Calu3 (cell line): ENCODE data around the gene POLA1. TPM values are rescaled to one million over a fixed set of nuclear protein-coding genes. Genes with fewer than 3 reads are reported as not detected.

Source experiments
- BruUV-seq: library from RNA; stranded (reverse); fragments of 400-500 nt; replicated peaks from 2 replicates; lab custom pipeline; 2021; lab: Mats Ljungman, UMichigan
- CTCF ChIA-PET: fragments of 300-600 bp; sonication (Branson Sonifier 250); formaldehyde crosslinking; loops from one replicate; lab custom pipeline; 2022; ENCODE audit warnings: antibody characterized with exemption; lab: Charles Lee
- DNase-seq: peaks from one replicate; pipeline ENCODE4 v3.0.0; 2022
- H3K27ac Mint-ChIP-seq: one replicate; pipeline ENCODE4 v1.8.0; 2022; ENCODE audit warnings: mixed read lengths; ENCODE audit not compliant: unreplicated experiment
- H3K27me3 Mint-ChIP-seq: one replicate; pipeline ENCODE4 v1.8.0; 2022; ENCODE audit warnings: mixed read lengths; ENCODE audit not compliant: unreplicated experiment
- H3K36me3 Mint-ChIP-seq: one replicate; pipeline ENCODE4 v1.8.0; 2022; ENCODE audit warnings: mild to moderate bottlenecking, moderate library complexity, mixed read lengths; ENCODE audit not compliant: insufficient read depth, unreplicated experiment
- H3K4me1 Mint-ChIP-seq: one replicate; pipeline ENCODE4 v1.8.0; 2022; ENCODE audit warnings: mild to moderate bottlenecking, low read depth, mixed read lengths; ENCODE audit not compliant: unreplicated experiment
- H3K4me3 Mint-ChIP-seq: one replicate; pipeline ENCODE4 v1.8.0; 2022; ENCODE audit warnings: mild to moderate bottlenecking, low read depth, moderate library complexity, mixed read lengths; ENCODE audit not compliant: unreplicated experiment
- H3K9me3 Mint-ChIP-seq: one replicate; pipeline ENCODE4 v1.8.0; 2022; ENCODE audit warnings: low read depth, mixed read lengths; ENCODE audit not compliant: unreplicated experiment
- intact Hi-C: fragments of 100-400 bp; cut with micrococcal nuclease; formaldehyde crosslinking; loops from one replicate; pipeline ENCODE4 v1.10.0; 2022; ENCODE audit not compliant: unreplicated experiment
- total RNA-seq: library from RNA; stranded (reverse); gene quantifications from 2 replicates; pipeline ENCODE4 v1.2.3, GENCODE V29; 2022
- TF ChIP-seq, protein P1 (sequence below): fragments of 200-600 bp; IDR thresholded peaks from one replicate; pipeline ENCODE4 v1.8.0; 2022; ENCODE audit warnings: antibody characterized with exemption; ENCODE audit not compliant: unreplicated experiment

The POLA1 gene
- total RNA-seq, 1 experiment from 2014 or later, result 25.2 TPM

DNA sequence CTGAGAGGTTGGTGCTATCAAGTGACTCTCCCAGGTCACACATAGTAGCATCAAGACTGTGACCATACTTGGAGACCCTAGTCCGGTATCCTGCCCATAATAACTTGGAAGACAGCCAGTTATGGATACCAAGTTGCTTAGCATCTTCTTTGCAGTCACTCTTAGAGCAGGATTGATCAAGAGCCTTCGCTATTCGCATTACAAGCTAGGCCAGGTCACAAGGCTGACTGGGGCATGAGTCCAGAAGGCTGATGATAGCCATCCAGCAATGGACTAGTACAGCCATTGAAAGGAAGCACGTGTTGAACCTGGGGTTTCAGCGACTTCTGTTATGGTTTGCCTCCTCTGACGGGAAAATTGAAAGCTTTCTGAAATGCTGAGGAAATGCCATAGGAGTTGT lies 157.6 kb downstream of the POLA1 start:
- intact Hi-C loops, result no loop called here
- Mint-ChIP-seq H3K4me1 (no peaks in the 10 kb centered on the region), H3K27me3 (no peaks in the 10 kb centered on the region), H3K9me3 (no peaks in the 10 kb centered on the region), H3K36me3 (no peaks in the 10 kb centered on the region), H3K4me3 (no peak overlapping the region), H3K27ac (no peak overlapping the region)
- CTCF ChIA-PET, result no interaction called here
- no TSS peak for BruUV-seq
- TF ChIP-seq, protein P1, sequence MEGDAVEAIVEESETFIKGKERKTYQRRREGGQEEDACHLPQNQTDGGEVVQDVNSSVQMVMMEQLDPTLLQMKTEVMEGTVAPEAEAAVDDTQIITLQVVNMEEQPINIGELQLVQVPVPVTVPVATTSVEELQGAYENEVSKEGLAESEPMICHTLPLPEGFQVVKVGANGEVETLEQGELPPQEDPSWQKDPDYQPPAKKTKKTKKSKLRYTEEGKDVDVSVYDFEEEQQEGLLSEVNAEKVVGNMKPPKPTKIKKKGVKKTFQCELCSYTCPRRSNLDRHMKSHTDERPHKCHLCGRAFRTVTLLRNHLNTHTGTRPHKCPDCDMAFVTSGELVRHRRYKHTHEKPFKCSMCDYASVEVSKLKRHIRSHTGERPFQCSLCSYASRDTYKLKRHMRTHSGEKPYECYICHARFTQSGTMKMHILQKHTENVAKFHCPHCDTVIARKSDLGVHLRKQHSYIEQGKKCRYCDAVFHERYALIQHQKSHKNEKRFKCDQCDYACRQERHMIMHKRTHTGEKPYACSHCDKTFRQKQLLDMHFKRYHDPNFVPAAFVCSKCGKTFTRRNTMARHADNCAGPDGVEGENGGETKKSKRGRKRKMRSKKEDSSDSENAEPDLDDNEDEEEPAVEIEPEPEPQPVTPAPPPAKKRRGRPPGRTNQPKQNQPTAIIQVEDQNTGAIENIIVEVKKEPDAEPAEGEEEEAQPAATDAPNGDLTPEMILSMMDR, result no peak
- no peak for DNase-seq

DNA sequence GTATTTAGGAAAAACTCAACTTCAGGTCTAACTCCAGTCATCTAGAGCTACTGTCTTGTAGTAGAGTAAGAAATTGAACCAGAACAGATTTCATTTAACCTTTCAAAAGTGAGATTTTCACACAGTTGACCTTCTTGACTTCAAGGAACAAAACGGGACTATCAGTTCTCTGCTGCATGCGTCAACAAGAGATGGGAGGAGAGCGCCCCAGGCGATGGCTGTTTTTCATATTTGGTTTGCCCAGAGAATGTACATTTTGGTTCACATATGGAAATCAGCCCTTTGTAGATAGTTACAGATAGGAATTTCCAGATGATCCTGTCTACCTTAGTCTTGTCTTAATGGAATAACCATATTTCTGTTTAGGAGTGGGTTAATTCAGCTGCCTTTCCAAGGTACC lies 158.1 kb downstream of the POLA1 start:
- no peak overlapping the region for H3K4me3 Mint-ChIP-seq
- BruUV-seq, result no TSS peak
- H3K4me1 Mint-ChIP-seq, result no peaks in the 10 kb centered on the region
- no peaks in the 10 kb centered on the region for H3K36me3 Mint-ChIP-seq
- DNase-seq, result no peak
- H3K27me3 Mint-ChIP-seq, result no peaks in the 10 kb centered on the region
- TF ChIP-seq, protein P1, result no peak
- intact Hi-C loops, result no loop called here
- CTCF ChIA-PET, result no interaction called here
- no peak overlapping the region for H3K27ac Mint-ChIP-seq
- no peaks in the 10 kb centered on the region for H3K9me3 Mint-ChIP-seq

DNA sequence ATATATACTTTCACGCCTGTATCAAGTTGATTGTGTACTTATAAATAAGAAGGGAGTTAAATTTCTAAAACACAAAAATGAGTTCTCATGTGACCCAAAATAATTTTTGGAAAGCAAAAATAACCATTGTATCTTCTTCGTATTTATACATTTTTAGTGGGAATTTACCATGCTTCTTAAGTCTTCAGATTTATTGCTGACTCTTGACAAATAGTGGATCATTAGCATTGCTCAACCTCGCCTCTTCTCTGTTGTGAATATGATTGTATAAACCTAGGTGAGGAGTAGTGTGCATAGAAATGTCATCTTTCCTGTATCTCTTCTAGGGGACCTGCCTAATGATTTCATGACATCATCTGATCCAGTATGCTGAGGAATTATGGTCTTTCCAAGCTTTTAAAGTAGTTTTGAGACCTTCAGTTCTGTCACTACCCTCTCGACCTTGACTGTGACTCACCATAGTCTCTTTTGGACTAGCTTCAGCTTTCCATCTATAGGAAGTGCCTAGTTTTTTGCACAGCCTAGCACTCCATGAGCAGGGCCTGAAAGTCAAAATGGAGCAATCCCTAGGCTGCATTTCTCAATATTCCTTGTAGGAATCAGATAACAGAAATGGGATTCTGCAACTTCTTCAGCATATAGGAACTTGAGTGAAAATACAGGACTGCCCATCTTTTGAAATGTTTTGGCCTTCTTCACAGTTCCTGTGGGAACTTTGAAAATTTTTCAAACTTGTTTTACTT lies 164.5 kb downstream of the POLA1 start:
- H3K27me3 Mint-ChIP-seq, result no peaks in the 10 kb centered on the region
- TF ChIP-seq, protein P1, result no peak
- H3K9me3 Mint-ChIP-seq, result no peaks in the 10 kb centered on the region
- H3K4me1 Mint-ChIP-seq, result no peaks in the 10 kb centered on the region
- no peak overlapping the region for H3K27ac Mint-ChIP-seq
- no peak for DNase-seq
- intact Hi-C loops, result no loop called here
- CTCF ChIA-PET, result no interaction called here
- H3K4me3 Mint-ChIP-seq, result no peak overlapping the region
- peaks cover 8% of the 10 kb centered on the region for H3K36me3 Mint-ChIP-seq
- no TSS peak for BruUV-seq

DNA sequence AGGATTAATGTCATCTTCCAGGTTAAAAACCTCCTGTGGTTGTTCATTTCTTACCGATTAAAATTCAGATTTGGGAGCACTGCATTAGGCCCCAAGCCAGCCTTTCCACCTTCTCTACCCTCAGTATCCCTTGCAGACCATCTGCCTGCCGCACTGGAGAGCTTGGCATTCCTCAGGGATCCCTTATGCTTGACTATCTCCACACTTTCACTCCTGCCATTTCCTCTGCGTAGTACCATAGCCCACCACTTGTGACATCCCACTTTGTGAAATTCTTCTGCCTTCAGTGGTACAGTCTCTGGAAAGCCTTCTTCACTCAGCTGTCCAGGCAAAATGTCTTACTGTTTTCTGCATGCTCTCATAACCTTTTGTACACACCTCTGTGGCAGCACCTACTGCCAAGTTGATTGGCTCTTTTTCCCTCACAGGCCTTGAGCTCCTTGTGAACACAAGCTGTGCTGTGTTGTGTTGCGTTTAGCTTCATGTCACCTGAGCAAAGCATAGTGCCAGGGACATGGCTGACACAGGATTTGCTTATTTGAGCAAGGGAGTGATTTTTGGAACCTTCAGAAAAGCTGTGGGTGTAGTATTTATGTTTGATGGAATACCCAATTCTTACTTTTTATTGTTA lies 165.6 kb downstream of the POLA1 start:
- H3K27me3 Mint-ChIP-seq, result no peaks in the 10 kb centered on the region
- no TSS peak for BruUV-seq
- no peak overlapping the region for H3K4me3 Mint-ChIP-seq
- CTCF ChIA-PET, result no interaction called here
- no peak for DNase-seq
- peaks cover 8% of the 10 kb centered on the region for H3K36me3 Mint-ChIP-seq
- H3K27ac Mint-ChIP-seq, result peak overlapping the region; percentile 59
- no peaks in the 10 kb centered on the region for H3K9me3 Mint-ChIP-seq
- H3K4me1 Mint-ChIP-seq, result no peaks in the 10 kb centered on the region
- intact Hi-C loops, result no loop called here
- TF ChIP-seq, protein P1, result no peak
